Neural cell (in vitro differentiated cells): ENCODE results near the gene ENPEP. TPM values are rescaled to one million over a fixed set of nuclear protein-coding genes. Genes with fewer than 3 reads are reported as not detected.

Experiments used
- H2AFZ ChIP-seq: fragments of 200-600, 300-800 bp; sonication (generic), shearing (Covaris generic); 2 replicates; pipeline ENCODE4 v1.6.0; 2014; ENCODE audit warnings: low read depth, mild to moderate bottlenecking, antibody characterized with exemption, low read length, moderate library complexity
- H3F3A ChIP-seq: fragments of 200-600 bp; shearing (Covaris generic); 2 replicates; pipeline ENCODE4 v1.6.1; 2016; ENCODE audit warnings: mild to moderate bottlenecking, moderate library complexity, mixed read lengths, antibody characterized with exemption, low read length; ENCODE audit not compliant: insufficient read depth, poor library complexity, severe bottlenecking
- H3K27ac ChIP-seq: fragments of 200-600, 300-800 bp; sonication (generic), shearing (Covaris generic); 2 replicates; pipeline ENCODE4 v1.5.1; 2014; ENCODE audit warnings: mild to moderate bottlenecking, low read length, moderate library complexity
- H3K27me3 ChIP-seq: fragments of 300-800, 200-600 bp; sonication (generic), shearing (Covaris generic); 2 replicates; pipeline ENCODE4 v1.6.0; 2014; ENCODE audit warnings: mild to moderate bottlenecking, low read depth, low read length, moderate library complexity; ENCODE audit not compliant: insufficient read depth
- H3K36me3 ChIP-seq: fragments of 300-800, 200-600 bp; sonication (generic), shearing (Covaris generic); 2 replicates; pipeline ENCODE4 v1.5.1; 2014; ENCODE audit warnings: mild to moderate bottlenecking, antibody characterized with exemption, low read length, moderate library complexity; ENCODE audit not compliant: insufficient read depth
- H3K4me2 ChIP-seq: fragments of 300-800, 200-600 bp; sonication (generic), shearing (Covaris generic); 2 replicates; pipeline ENCODE4 v1.6.0; 2014; ENCODE audit warnings: mild to moderate bottlenecking, low read length
- H3K4me3 ChIP-seq: fragments of 300-800, 200-600 bp; sonication (generic), shearing (Covaris generic); 2 replicates; pipeline ENCODE4 v1.5.1; 2014; ENCODE audit warnings: mild to moderate bottlenecking, low read length, moderate library complexity
- H3K79me2 ChIP-seq: fragments of 200-600 bp; shearing (Covaris generic); replicated peaks from 2 replicates; pipeline ENCODE4 v1.6.0; 2014; ENCODE audit warnings: mild to moderate bottlenecking, low read length, moderate library complexity; ENCODE audit not compliant: insufficient read depth
- H3K9ac ChIP-seq: fragments of 300-800, 200-600 bp; sonication (generic), shearing (Covaris generic); 2 replicates; pipeline ENCODE4 v1.6.1; 2016; ENCODE audit warnings: mild to moderate bottlenecking, low read length, mixed read lengths
- H3K9me2 ChIP-seq: fragments of 200-600 bp; shearing (Covaris generic); 2 replicates; pipeline ENCODE4 v1.6.1; 2016; ENCODE audit warnings: mild to moderate bottlenecking, low read length, mixed read lengths; ENCODE audit not compliant: insufficient read depth
- H3K9me3 ChIP-seq: fragments of 200-600, 300-800 bp; sonication (generic), shearing (Covaris generic); 2 replicates; pipeline ENCODE4 v1.6.1; 2016; ENCODE audit warnings: mild to moderate bottlenecking, mixed run types, low read length, moderate library complexity, mixed read lengths
- H4K20me1 ChIP-seq: fragments of 200-600 bp; shearing (Covaris generic); 2 replicates; pipeline ENCODE4 v1.6.1; 2016; ENCODE audit warnings: mild to moderate bottlenecking, mixed run types; ENCODE audit not compliant: insufficient read depth
- CTCF ChIP-seq: fragments of 450-650 bp; IDR thresholded peaks from 2 replicates; pipeline ENCODE4 v1.5.1; 2014; ENCODE audit warnings: antibody characterized with exemption, mild to moderate bottlenecking, moderate library complexity; ENCODE audit not compliant: poor library complexity, severe bottlenecking
- EP300 ChIP-seq: fragments of 450-650 bp; conservative IDR thresholded peaks from 2 replicates; pipeline ENCODE4 v1.6.1; 2014; ENCODE audit warnings: antibody characterized with exemption, mild to moderate bottlenecking, moderate library complexity; ENCODE audit not compliant: poor library complexity, severe bottlenecking
- EZH2 ChIP-seq: fragments of 200-600, 300-800 bp; shearing (Covaris generic), sonication (generic); IDR thresholded peaks from 2 replicates; pipeline ENCODE4 v1.6.1; 2014; ENCODE audit warnings: antibody characterized with exemption, low read length, borderline replicate concordance, mild to moderate bottlenecking; ENCODE audit not compliant: insufficient read depth, poor library complexity, severe bottlenecking
- MXI1 ChIP-seq: fragments of 450-650 bp; conservative IDR thresholded peaks from 2 replicates; pipeline ENCODE4 v1.6.1; 2014; ENCODE audit warnings: antibody characterized with exemption, mild to moderate bottlenecking; ENCODE audit not compliant: poor library complexity, severe bottlenecking
- POLR2AphosphoS5 ChIP-seq: IDR thresholded peaks from 2 replicates; pipeline ENCODE4 v1.6.1; 2012
- RAD21 ChIP-seq: fragments of 450-650 bp; conservative IDR thresholded peaks from 2 replicates; pipeline ENCODE4 v1.6.1; 2014; ENCODE audit warnings: antibody characterized with exemption, mild to moderate bottlenecking, moderate library complexity
- REST ChIP-seq: IDR thresholded peaks from 2 replicates; pipeline ENCODE4 v1.6.1; 2012; ENCODE audit warnings: borderline replicate concordance
- SMC3 ChIP-seq: fragments of 450-650 bp; conservative IDR thresholded peaks from 2 replicates; pipeline ENCODE4 v1.6.1; 2014; ENCODE audit warnings: antibody characterized with exemption, mild to moderate bottlenecking, moderate library complexity; ENCODE audit not compliant: poor library complexity
- TAF1 ChIP-seq: IDR thresholded peaks from 2 replicates; pipeline ENCODE4 v1.6.1; 2012; ENCODE audit warnings: low read depth
- polyA plus RNA-seq: library from polyadenylated mRNA; depleted of rRNA; stranded (reverse); fragments of >200 nt; gene quantifications from 2 replicates; pipeline ENCODE4 v1.2.3, GENCODE V29; 2014

ENPEP gene
- polyA plus RNA-seq, 1 donor from 2014 or later: 0.06 TPM

DNA sequence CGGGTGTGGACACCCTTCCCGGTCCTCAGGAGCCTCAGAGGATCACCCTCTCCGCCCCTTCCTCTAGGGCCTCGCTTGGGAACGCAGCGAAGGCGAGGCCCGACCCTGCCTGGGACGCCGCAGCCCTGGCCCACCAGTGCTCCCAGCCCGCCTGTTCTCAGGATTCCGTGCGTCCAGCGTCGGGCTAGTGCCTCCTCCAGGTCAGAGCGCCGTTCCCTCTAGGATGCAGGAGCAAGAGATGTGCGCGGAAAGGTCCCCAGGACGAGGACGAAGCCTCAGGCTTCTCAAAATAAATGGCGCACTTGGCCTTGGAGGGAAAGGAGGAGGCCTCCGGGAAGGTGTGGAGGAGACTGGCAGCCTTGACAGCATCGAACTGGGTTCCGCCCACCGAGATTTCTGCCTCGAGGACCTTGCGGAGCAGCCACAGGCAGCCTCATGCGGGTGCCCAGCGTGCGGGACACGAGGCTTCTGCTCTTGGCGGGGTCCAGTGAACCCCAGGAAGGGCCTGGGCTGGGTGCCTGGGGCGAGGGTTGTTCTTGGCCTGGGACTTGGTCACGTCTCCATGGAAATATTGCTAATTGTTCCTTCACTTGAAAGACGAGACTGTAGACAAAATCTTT lies 111.8 kb downstream of the ENPEP start:
- no peaks in the 10 kb centered on the region for H3K9me3 ChIP-seq
- no peak overlapping the region for H3K27ac ChIP-seq
- no peak overlapping the region for H2AFZ ChIP-seq
- H3F3A ChIP-seq: no peaks in the 10 kb centered on the region
- H3K27me3 ChIP-seq: no peaks in the 10 kb centered on the region
- no peak overlapping the region for H3K4me2 ChIP-seq
- no peak for TF ChIP-seq SMC3
- no peak for TF ChIP-seq CTCF
- no peak for TF ChIP-seq EZH2
- no peak for TF ChIP-seq RAD21
- no peak for TF ChIP-seq MXI1
- TF ChIP-seq TAF1: no peak
- no peak for TF ChIP-seq POLR2AphosphoS5
- TF ChIP-seq EP300: no peak
- TF ChIP-seq REST: no peak
- no peaks in the 10 kb centered on the region for H3K9me2 ChIP-seq
- no peak overlapping the region for H3K4me3 ChIP-seq
- no peaks in the 10 kb centered on the region for H3K36me3 ChIP-seq
- H3K79me2 ChIP-seq: no peaks in the 10 kb centered on the region
- H3K9ac ChIP-seq: no peak overlapping the region
- H4K20me1 ChIP-seq: no peaks in the 10 kb centered on the region

DNA sequence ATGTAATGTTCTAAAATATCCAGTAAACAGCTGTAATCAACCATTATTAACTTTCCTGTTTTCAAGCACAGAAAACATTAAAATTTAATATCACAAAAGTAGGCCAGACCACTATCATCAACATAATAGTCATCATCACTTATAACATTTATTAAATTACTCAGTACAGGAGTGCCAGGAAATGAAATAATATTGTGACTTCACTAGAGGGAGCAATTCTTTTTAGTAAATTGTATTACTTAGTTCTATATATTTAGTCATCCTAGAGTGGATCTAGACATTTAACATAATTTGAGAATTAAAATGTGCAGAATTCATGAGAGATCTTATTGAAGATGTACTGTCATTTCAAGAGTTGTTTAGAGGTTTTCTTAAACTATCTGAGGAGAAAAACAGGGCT lies 113.3 kb downstream of the ENPEP start:
- Histone ChIP-seq H3K9me3 (no peaks in the 10 kb centered on the region), H2AFZ (no peak overlapping the region), H3K9ac (no peak overlapping the region), H3K4me3 (no peak overlapping the region), H3K4me2 (no peak overlapping the region), H3K79me2 (no peaks in the 10 kb centered on the region), H4K20me1 (no peaks in the 10 kb centered on the region), H3K9me2 (no peaks in the 10 kb centered on the region), H3F3A (no peaks in the 10 kb centered on the region), H3K27ac (no peak overlapping the region), H3K27me3 (no peaks in the 10 kb centered on the region), H3K36me3 (no peaks in the 10 kb centered on the region)
- TF ChIP-seq MXI1: no peak
- peak; percentile 29 for TF ChIP-seq CTCF
- no peak for TF ChIP-seq REST
- no peak for TF ChIP-seq SMC3
- TF ChIP-seq POLR2AphosphoS5: no peak
- TF ChIP-seq TAF1: no peak
- TF ChIP-seq EZH2: no peak
